HEK293T (cell line): Measurements from ENCODE around the gene CAMK1.

Source experiments
- FOXA1 ChIP-seq: fragments of 450-650 bp; IDR thresholded peaks from 2 replicates; pipeline ENCODE4 v1.6.1; 2016; ENCODE audit warnings: mild to moderate bottlenecking
- HDGF ChIP-seq: fragments of 450-650 bp; IDR thresholded peaks from 2 replicates; pipeline ENCODE4 v1.6.1; 2017; ENCODE audit warnings: antibody characterized with exemption, borderline replicate concordance
- NFRKB ChIP-seq: fragments of 450-650 bp; IDR thresholded peaks from 2 replicates; pipeline ENCODE4 v1.6.1; 2016; ENCODE audit warnings: mild to moderate bottlenecking, moderate library complexity
- SUZ12 ChIP-seq: fragments of 450-650 bp; IDR thresholded peaks from 2 replicates; pipeline ENCODE4 v1.6.1; 2016; ENCODE audit warnings: mild to moderate bottlenecking
- ZNF384 ChIP-seq: fragments of 450-650 bp; IDR thresholded peaks from 2 replicates; pipeline ENCODE4 v1.6.1; 2016

DNA sequence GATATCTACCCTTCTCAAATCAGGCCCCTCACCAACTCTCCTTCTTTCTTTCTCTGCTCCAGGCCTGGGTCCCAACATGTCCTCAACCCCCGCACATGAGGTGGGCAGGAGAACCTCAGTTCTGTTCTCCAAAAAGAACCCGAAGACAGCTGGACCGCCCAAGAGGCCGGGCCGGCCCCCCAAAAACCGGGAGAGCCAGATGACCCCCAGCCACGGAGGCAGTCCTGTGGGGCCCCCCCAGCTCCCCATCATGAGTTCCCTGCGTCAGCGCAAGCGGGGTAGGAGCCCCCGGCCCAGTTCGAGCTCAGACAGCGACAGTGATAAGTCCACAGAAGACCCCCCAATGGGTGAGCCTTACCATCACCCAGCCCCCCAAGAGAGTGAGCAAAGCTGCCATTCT, 25.6 kb downstream of the CAMK1 start:
- TF ChIP-seq ZNF384: no peak
- TF ChIP-seq NFRKB: no peak
- no peak for TF ChIP-seq HDGF
- TF ChIP-seq FOXA1: no peak
- TF ChIP-seq SUZ12: no peak
